SK-N-MC (cell line): ENCODE results near the gene DHX30.

Source experiments
- EZH2 ChIP-seq: fragments of 200-600 bp; sonication (generic); IDR thresholded peaks from one replicate; pipeline ENCODE4 v1.6.1; 2017; ENCODE audit warnings: antibody characterized with exemption
- POLR2AphosphoS5 ChIP-seq: IDR thresholded peaks from 2 replicates; pipeline ENCODE4 v1.6.1; 2012; ENCODE audit warnings: mild to moderate bottlenecking, low read depth, low read length, borderline replicate concordance

GRCh38 chr3:47859956-47860605, 57.1 kb downstream of the DHX30 start:
- no peak for TF ChIP-seq EZH2
- no peak for TF ChIP-seq POLR2AphosphoS5
